Measurements from ENCODE around the gene ZNF585A.
"Not testable (repeated sequence)": the region's sequence is repeated elsewhere in the genome, so short reads cannot be mapped to it uniquely, and the experiment has no call there.

The ZNF585A gene

DNA sequence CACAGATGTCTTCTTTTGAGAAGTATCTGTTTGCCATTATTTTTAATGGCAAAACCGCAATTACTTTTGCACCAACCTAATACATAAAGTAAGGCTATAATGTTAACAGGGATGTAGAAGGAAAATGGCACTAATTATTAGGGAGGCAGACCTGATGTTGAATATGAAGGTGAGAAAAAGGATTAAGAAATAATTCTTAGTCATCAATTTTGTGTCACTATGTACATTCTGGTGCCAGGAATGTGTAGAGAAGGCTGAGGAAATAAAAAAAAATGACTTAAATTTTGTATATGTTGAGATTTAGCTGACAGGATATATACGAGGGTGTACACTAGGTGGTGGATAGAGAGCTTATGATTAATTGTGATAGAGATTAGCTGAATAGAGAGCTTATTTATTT lies 25.3 kb upstream of the ZNF585A start:
- TF ChIP-seq, protein P1, sequence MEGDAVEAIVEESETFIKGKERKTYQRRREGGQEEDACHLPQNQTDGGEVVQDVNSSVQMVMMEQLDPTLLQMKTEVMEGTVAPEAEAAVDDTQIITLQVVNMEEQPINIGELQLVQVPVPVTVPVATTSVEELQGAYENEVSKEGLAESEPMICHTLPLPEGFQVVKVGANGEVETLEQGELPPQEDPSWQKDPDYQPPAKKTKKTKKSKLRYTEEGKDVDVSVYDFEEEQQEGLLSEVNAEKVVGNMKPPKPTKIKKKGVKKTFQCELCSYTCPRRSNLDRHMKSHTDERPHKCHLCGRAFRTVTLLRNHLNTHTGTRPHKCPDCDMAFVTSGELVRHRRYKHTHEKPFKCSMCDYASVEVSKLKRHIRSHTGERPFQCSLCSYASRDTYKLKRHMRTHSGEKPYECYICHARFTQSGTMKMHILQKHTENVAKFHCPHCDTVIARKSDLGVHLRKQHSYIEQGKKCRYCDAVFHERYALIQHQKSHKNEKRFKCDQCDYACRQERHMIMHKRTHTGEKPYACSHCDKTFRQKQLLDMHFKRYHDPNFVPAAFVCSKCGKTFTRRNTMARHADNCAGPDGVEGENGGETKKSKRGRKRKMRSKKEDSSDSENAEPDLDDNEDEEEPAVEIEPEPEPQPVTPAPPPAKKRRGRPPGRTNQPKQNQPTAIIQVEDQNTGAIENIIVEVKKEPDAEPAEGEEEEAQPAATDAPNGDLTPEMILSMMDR (IDR thresholded peaks at IDR 0.05; ENCODE audit: control insufficient read depth, insufficient read depth, low read depth, low read length, missing control alignments), result no peak
- no peak for DNase-seq (ENCODE audit: low read depth)
- no peak overlapping the region for H3K4me3 ChIP-seq (ENCODE audit: control insufficient read depth, low read depth, low read length)

DNA sequence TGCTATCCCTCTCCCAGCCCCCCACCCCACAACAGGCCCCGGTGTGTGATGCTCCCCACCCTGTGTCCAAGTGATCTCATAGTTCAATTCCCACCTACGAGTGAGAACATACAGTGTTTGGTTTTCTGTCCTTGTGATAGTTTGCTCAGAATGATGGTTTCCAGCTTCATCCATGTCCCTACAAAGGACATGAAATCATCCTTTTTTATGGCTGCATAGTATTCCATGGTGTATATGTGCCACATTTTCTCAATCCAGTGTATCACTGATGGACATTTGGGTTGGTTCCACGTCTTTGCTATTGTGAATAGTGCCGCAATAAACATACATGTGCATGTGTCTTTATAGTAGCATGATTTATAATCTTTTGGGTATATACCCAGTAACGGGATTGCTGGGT lies 24.6 kb upstream of the ZNF585A start:
- not testable (repeated sequence) for H3K4me3 ChIP-seq (ENCODE audit: control insufficient read depth, low read depth, low read length); DNase-seq (ENCODE audit: low read depth)

DNA sequence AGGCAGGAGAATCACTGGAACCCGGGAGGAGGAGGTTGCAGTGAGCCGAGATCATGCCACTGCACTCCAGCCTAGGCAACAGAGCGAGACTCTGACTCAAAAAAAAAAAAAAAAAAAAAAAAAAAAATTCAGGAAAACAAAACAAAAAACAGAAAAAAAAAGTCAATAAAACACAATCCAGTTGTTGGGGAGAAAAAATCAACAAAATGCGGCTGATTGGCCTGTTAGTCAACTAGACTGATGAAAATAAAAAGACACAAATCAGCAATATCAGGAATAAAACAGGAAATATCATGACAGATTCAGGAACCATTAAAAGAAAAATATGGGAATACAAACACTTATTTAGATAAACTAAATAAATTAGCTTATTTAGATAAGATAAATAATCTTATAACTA lies 22.8 kb upstream of the ZNF585A start:
- not testable (repeated sequence) for H3K4me3 ChIP-seq (ENCODE audit: control insufficient read depth, low read depth, low read length); DNase-seq (ENCODE audit: low read depth)

DNA sequence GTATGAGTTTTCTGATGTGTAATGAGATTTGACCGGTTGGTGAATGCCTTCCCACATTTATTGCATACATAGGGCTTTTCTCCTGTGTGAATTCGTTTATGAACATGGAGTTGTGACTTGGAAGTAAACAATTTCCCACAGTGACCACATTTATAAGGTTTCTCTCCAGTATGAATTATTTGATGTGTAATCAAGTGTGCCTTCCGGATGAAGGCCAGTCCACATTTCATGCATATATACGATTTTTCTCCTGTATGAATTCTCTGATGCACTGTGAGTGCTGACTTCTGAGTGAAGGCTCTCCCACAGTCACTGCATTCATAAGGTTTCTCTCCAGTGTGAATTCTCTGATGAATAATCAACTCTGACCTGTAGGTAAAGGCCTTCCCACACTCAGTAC lies 13.6 kb upstream of the ZNF585A start:
- not testable (repeated sequence) for H3K4me3 ChIP-seq (ENCODE audit: control insufficient read depth, low read depth, low read length); DNase-seq (ENCODE audit: low read depth)

DNA sequence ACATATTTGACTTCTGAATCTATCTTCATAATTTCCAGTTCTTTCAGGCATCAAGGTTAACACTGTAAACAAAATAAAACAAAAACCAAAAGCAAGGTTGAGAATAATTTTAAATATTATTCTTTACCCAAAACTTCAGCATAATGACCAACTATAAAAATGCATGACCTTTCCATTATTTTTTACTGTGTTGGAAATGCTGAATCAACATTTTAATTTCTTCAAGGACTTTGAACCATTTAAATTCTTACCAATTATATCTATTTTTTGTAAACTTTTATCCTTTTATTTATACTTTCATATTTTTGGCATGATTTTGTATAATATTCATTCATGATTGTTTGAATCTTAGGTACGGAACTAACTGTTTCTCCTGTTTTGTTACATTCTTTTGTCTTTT lies 6.9 kb downstream of the ZNF585A start:
- H3K4me3 ChIP-seq (ENCODE audit: control insufficient read depth, low read depth, low read length), result no peak overlapping the region
- DNase-seq (ENCODE audit: low read depth), result no peak
- TF ChIP-seq, protein P1 (IDR thresholded peaks at IDR 0.05; ENCODE audit: control insufficient read depth, insufficient read depth, low read depth, low read length, missing control alignments), result no peak

DNA sequence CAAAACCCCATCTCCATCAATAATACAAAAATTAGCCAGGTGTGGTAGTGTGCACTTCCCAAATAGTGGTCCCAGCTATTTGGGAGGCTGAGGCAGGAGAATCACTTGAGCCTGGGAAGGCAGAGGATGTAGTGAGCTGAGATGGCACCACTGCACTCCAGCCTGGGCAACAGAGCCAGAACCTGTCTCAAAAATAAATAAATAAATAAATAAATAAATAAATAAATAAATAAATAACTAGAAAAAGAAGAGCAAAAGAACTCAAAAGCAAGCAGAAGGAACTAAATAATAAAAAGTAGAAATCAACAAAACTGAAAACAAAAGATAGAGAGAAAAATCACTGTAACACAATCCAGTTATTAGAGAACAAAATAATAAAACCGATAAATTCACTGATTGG lies 12.3 kb downstream of the ZNF585A start:
- no peak overlapping the region for H3K4me3 ChIP-seq (ENCODE audit: control insufficient read depth, low read depth, low read length)
- TF ChIP-seq, protein P1 (IDR thresholded peaks at IDR 0.05; ENCODE audit: control insufficient read depth, insufficient read depth, low read depth, low read length, missing control alignments), result no peak
- no peak for DNase-seq (ENCODE audit: low read depth)

DNA sequence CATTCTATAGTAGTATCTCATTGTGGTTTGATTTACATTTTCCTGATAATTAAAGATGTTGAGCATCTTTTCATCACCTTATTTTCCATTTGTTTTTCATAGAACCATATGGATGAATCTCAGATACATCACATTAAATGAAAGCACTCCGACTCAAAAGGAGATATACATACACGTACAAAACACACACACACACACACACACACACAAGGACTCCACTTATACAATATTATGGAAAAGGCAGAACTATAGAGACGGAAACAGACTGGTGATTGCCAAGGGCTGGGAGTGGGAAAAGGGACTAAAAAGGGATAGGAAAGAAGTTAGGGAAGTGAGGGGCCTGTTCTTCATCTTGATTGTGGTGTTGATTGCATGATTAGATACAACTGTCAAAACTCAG lies 24.3 kb downstream of the ZNF585A start:
- TF ChIP-seq, protein P1 (IDR thresholded peaks at IDR 0.05; ENCODE audit: control insufficient read depth, insufficient read depth, low read depth, low read length, missing control alignments), result no peak
- no peak overlapping the region for H3K4me3 ChIP-seq (ENCODE audit: control insufficient read depth, low read depth, low read length)
- no peak for DNase-seq (ENCODE audit: low read depth)

DNA sequence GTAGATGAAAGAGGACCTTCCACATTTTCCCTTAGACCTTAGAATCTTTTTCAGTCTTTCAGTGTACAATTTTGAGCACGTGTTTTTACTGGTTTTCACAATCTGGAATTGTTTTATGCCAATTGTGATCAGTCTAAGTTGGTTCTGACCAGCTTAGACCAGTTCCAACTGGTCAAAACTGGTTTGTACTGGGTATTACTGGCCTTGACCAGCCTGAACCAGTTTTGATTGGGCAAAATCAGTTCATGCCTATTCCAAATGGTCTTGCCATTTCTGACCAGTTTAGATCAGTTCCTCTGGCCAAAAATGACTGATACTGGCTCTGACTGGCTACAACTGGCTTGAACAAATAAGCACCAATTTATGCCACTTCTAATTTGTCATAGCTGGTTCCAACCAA lies 36.4 kb downstream of the ZNF585A start:
- TF ChIP-seq, protein P1 (IDR thresholded peaks at IDR 0.05; ENCODE audit: control insufficient read depth, insufficient read depth, low read depth, low read length, missing control alignments), result no peak

DNA sequence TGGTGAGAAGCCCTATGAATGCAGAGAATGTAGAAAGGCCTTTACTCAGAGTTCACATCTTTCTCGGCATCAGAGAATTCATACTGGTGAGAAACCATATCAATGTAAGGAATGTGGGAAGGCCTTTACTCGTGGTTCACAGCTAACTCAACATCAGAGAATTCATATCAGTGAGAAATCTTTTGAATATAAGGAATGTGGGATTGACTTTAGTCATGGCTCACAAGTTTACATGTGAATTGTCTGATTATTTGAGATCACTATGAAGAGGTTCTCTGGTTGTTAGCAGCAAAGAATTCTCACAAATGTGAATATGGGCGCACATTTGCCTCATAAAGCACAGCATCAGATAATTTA lies 43.7 kb downstream of the ZNF585A start:
- TF ChIP-seq, protein P1 (IDR thresholded peaks at IDR 0.05; ENCODE audit: control insufficient read depth, insufficient read depth, low read depth, low read length, missing control alignments), result no peak
- no peak overlapping the region for H3K4me3 ChIP-seq (ENCODE audit: control insufficient read depth, low read depth, low read length)

More for the DNA sequence above, 36.4 kb downstream of the ZNF585A start:
- H3K4me3 ChIP-seq (ENCODE audit: control insufficient read depth, low read depth, low read length), result no peak overlapping the region
- no peak for DNase-seq (ENCODE audit: low read depth)

More for the DNA sequence above, 43.7 kb downstream of the ZNF585A start:
- DNase-seq (ENCODE audit: low read depth), result no peak

All from AG09309 (cell line).